K562 (cell line): Measurements from ENCODE around the gene ZER1. TPM values are rescaled to one million over a fixed set of nuclear protein-coding genes. Genes with fewer than 3 reads are reported as not detected.

Experiments
- BACH1 ChIP-seq: fragments of 200-800 bp; sonication (Bioruptor generic); IDR thresholded peaks from 2 replicates; pipeline ENCODE4 v1.6.1; 2016; ENCODE audit warnings: missing genetic modification characterization, missing compliant biosample characterization
- BMI1 ChIP-seq: fragments of 150-350 bp; IDR thresholded peaks from 2 replicates; pipeline ENCODE4 v1.6.1; 2014; ENCODE audit warnings: low read length
- CSDE1 ChIP-seq, 2 experiments: fragments of 450-650 bp; IDR thresholded peaks; 2 replicates each; pipeline ENCODE4 v1.6.1; 2016; ENCODE audit warnings: mild to moderate bottlenecking in 1 of 2
- EHMT2 ChIP-seq: fragments of 450-650 bp; IDR thresholded peaks from 2 replicates; pipeline ENCODE4 v1.6.1; 2018; ENCODE audit warnings: antibody characterized with exemption
- ETV1 ChIP-seq: fragments of 450-650 bp; conservative IDR thresholded peaks from 2 replicates; pipeline ENCODE4 v1.6.1; 2016; ENCODE audit warnings: missing genetic modification characterization, control low read depth, low read depth, missing compliant biosample characterization
- GABPB1 ChIP-seq: sonication (generic); formaldehyde crosslinking; IDR thresholded peaks from 2 replicates; pipeline ENCODE4 v1.8.0; 2022; ENCODE audit warnings: mild to moderate bottlenecking, missing genetic modification reagents
- GATA2 ChIP-seq: sonication (generic); formaldehyde crosslinking; IDR thresholded peaks from 2 replicates; pipeline ENCODE4 v1.4.0; 2020; ENCODE audit warnings: mild to moderate bottlenecking, missing genetic modification reagents
- MIER1 ChIP-seq: fragments of 450-650 bp; IDR thresholded peaks from 2 replicates; pipeline ENCODE4 v1.6.1; 2016; ENCODE audit warnings: antibody characterized with exemption, mild to moderate bottlenecking, low read depth
- NFE2 ChIP-seq: IDR thresholded peaks from 2 replicates; pipeline ENCODE4 v1.6.1; 2014; ENCODE audit warnings: antibody characterized with exemption, low read depth
- RB1 ChIP-seq: fragments of 450-650 bp; IDR thresholded peaks from 2 replicates; pipeline ENCODE4 v1.6.1; 2017; ENCODE audit warnings: low read depth, mild to moderate bottlenecking
- SIN3A ChIP-seq, 2 experiments: fragments of 150-350 bp in 1 of 2; IDR thresholded peaks; 2 replicates each; pipeline ENCODE4 v1.6.1; 2011 to 2016; ENCODE audit warnings: borderline replicate concordance in 2 of 2, low read depth in 2 of 2, low read length in 2 of 2, mild to moderate bottlenecking in 2 of 2, moderate library complexity in 2 of 2; ENCODE audit not compliant: control insufficient read depth in 1 of 2
- TAL1 ChIP-seq: fragments of 450-650 bp; IDR thresholded peaks from 2 replicates; pipeline ENCODE4 v1.6.1; 2016; ENCODE audit warnings: mild to moderate bottlenecking
- ZNF24 ChIP-seq: fragments of 450-650 bp; IDR thresholded peaks from 2 replicates; pipeline ENCODE4 v1.6.1; 2016
- ZNF311 ChIP-seq: fragments of 250-450 bp; sonication (Bioruptor Pico); IDR thresholded peaks from 2 replicates; pipeline ENCODE4 v1.4.0; 2020; ENCODE audit warnings: mild to moderate bottlenecking, moderate library complexity
- ZNF57 ChIP-seq: fragments of 450-650 bp; formaldehyde crosslinking; IDR thresholded peaks from 2 replicates; pipeline ENCODE4 v1.4.0; 2020; ENCODE audit warnings: mild to moderate bottlenecking, moderate library complexity
- ZNF707 ChIP-seq: fragments of 250-450 bp; sonication (Bioruptor Pico); conservative IDR thresholded peaks from 2 replicates; pipeline ENCODE4 v1.8.0; 2022; ENCODE audit warnings: inconsistent platforms, mild to moderate bottlenecking, moderate library complexity
- polyA plus RNA-seq, 8 experiments: library from polyadenylated mRNA; depleted of rRNA in 4 of 8; stranded (reverse) in 5 of 8; unstranded in 3 of 8; fragments of >200 nt; fragmentation: Nextera tagmentation in 2 of 8; fragmentation: Illumina TruSeq in 1 of 8; extraction: Ambion mirVana in 2 of 8; extraction: Trizol in 1 of 8; gene quantifications; 2 replicates each; pipeline versions ENCODE4 v1.2.1 to v1.2.3, GENCODE V29; 2011 to 2014; ENCODE audit warnings: inconsistent platforms in 1 of 8, missing spikeins in 1 of 8
- total RNA-seq, 7 experiments: library from RNA; depleted of rRNA in 6 of 7; stranded (reverse); fragments of >200 nt in 6 of 7; fragmentation: Illumina TruSeq in 2 of 7; extraction: Trizol in 2 of 7; gene quantifications; 2 replicates each; pipeline versions ENCODE4 v1.2.1 to v1.2.3, GENCODE V29; 2011 to 2021; ENCODE audit warnings: low replicate concordance in 1 of 7
- TF ChIP-seq, protein P1 (sequence below): sonication (generic); formaldehyde crosslinking; IDR thresholded peaks from 2 replicates; pipeline ENCODE4 v1.8.0; 2022; ENCODE audit warnings: mild to moderate bottlenecking, missing genetic modification reagents
- TF ChIP-seq, protein P2 (sequence below): sonication (generic); formaldehyde crosslinking; IDR thresholded peaks from 2 replicates; pipeline ENCODE4 v1.8.0; 2022; ENCODE audit warnings: missing genetic modification reagents, mild to moderate bottlenecking, borderline replicate concordance
- TF ChIP-seq, protein P3 (sequence below), 2 experiments: fragments of 450-650 bp in 1 of 2; IDR thresholded peaks; 2 replicates each; pipeline ENCODE4 v1.6.1; 2011 to 2017; ENCODE audit warnings: low read depth in 2 of 2, antibody characterized with exemption in 1 of 2, borderline replicate concordance in 1 of 2, low read length in 1 of 2, mild to moderate bottlenecking in 1 of 2, mixed read lengths in 1 of 2; ENCODE audit not compliant: control insufficient read depth in 1 of 2
- TF ChIP-seq, protein P4 (sequence below): fragments of 250-450 bp; sonication (Bioruptor Pico); IDR thresholded peaks from 2 replicates; pipeline ENCODE4 v1.8.0; 2021; ENCODE audit warnings: borderline replicate concordance, mild to moderate bottlenecking, moderate library complexity; ENCODE audit not compliant: poor library complexity, severe bottlenecking

The ZER1 gene
- total and polyA plus RNA-seq, 9 of the 15 experiments (the other 6 are each of a cell fraction or from before 2014, with no cell fraction given), result 0.07 to 10.7 (median 6.2) TPM

DNA sequence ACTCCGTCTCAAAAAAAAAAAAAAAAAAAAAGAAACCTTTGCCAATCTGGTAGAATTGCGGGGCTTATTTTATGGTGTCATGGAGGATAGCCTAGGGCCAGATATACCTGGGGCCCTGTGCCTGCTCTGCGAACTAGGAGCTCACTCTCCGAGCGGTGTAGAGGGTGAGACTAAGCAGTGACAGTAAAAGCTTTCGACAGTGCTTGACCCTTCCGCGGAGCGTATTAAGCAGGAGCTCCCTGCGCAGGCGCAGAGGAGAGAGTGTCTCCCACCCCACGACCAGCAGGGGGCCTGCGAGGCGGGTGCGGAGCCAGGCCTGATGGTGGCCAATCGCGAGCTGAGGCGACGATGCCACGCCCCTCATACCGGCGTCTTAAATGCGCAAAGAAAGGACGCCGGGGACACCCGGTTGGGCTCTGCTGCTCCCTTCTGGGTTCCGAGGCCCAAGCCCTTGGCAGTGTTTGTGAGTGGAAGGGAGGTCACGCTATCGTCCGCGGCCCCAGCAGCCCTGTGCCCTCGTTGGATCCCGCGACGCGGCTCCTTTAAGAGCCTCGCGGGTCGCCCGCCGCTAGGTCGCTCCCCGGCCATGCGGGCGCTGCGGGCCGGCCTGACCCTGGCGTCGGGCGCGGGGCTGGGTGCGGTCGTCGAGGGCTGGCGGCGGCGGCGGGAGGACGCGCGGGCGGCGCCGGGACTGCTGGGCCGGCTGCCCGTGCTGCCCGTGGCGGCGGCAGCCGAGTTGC, 46.5 kb upstream of the ZER1 start, which contains the start of gene ENDOG (continued):
- TF ChIP-seq GABPB1 (CRISPR knock-in tag) (no peak; the same call in 1 of the 2 replicates), ZNF24 (no peak), EHMT2 (no peak), NFE2 (no peak), ZNF311 (CRISPR knock-in tag) (no peak), ZNF57 (no peak), GATA2 (CRISPR knock-in tag) (no peak), ZNF707 (CRISPR knock-in tag) (no peak), MIER1 (no peak), ETV1 (tag) (no peak), BMI1 (no peak), BACH1 (no peak), RB1 (peak; percentile 47), TAL1 (no peak), CSDE1 (IDR thresholded peaks at IDR 0.05) (no peak), SIN3A (IDR thresholded peaks at IDR 0.05; ENCODE audit: borderline replicate concordance in 2 of 2, control insufficient read depth in 1 of 2, low read depth in 2 of 2, low read length in 2 of 2) (peak; percentile 61 to 84; a peak in 1 of 4 replicates)
- TF ChIP-seq, protein P1, sequence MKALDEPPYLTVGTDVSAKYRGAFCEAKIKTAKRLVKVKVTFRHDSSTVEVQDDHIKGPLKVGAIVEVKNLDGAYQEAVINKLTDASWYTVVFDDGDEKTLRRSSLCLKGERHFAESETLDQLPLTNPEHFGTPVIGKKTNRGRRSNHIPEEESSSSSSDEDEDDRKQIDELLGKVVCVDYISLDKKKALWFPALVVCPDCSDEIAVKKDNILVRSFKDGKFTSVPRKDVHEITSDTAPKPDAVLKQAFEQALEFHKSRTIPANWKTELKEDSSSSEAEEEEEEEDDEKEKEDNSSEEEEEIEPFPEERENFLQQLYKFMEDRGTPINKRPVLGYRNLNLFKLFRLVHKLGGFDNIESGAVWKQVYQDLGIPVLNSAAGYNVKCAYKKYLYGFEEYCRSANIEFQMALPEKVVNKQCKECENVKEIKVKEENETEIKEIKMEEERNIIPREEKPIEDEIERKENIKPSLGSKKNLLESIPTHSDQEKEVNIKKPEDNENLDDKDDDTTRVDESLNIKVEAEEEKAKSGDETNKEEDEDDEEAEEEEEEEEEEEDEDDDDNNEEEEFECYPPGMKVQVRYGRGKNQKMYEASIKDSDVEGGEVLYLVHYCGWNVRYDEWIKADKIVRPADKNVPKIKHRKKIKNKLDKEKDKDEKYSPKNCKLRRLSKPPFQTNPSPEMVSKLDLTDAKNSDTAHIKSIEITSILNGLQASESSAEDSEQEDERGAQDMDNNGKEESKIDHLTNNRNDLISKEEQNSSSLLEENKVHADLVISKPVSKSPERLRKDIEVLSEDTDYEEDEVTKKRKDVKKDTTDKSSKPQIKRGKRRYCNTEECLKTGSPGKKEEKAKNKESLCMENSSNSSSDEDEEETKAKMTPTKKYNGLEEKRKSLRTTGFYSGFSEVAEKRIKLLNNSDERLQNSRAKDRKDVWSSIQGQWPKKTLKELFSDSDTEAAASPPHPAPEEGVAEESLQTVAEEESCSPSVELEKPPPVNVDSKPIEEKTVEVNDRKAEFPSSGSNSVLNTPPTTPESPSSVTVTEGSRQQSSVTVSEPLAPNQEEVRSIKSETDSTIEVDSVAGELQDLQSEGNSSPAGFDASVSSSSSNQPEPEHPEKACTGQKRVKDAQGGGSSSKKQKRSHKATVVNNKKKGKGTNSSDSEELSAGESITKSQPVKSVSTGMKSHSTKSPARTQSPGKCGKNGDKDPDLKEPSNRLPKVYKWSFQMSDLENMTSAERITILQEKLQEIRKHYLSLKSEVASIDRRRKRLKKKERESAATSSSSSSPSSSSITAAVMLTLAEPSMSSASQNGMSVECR (CRISPR knock-in tag), result 0 out of 2 replicates have a peak, but pooled peaks have one; percentile 24
- TF ChIP-seq, protein P2, sequence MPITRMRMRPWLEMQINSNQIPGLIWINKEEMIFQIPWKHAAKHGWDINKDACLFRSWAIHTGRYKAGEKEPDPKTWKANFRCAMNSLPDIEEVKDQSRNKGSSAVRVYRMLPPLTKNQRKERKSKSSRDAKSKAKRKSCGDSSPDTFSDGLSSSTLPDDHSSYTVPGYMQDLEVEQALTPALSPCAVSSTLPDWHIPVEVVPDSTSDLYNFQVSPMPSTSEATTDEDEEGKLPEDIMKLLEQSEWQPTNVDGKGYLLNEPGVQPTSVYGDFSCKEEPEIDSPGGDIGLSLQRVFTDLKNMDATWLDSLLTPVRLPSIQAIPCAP (CRISPR knock-in tag), result no peak
- TF ChIP-seq, protein P3, sequence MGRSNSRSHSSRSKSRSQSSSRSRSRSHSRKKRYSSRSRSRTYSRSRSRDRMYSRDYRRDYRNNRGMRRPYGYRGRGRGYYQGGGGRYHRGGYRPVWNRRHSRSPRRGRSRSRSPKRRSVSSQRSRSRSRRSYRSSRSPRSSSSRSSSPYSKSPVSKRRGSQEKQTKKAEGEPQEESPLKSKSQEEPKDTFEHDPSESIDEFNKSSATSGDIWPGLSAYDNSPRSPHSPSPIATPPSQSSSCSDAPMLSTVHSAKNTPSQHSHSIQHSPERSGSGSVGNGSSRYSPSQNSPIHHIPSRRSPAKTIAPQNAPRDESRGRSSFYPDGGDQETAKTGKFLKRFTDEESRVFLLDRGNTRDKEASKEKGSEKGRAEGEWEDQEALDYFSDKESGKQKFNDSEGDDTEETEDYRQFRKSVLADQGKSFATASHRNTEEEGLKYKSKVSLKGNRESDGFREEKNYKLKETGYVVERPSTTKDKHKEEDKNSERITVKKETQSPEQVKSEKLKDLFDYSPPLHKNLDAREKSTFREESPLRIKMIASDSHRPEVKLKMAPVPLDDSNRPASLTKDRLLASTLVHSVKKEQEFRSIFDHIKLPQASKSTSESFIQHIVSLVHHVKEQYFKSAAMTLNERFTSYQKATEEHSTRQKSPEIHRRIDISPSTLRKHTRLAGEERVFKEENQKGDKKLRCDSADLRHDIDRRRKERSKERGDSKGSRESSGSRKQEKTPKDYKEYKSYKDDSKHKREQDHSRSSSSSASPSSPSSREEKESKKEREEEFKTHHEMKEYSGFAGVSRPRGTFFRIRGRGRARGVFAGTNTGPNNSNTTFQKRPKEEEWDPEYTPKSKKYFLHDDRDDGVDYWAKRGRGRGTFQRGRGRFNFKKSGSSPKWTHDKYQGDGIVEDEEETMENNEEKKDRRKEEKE (IDR thresholded peaks at IDR 0.05; ENCODE audit: borderline replicate concordance in 1 of 2, control insufficient read depth in 1 of 2, low read depth in 2 of 2, low read length in 1 of 2), result no peak
- TF ChIP-seq, protein P4, sequence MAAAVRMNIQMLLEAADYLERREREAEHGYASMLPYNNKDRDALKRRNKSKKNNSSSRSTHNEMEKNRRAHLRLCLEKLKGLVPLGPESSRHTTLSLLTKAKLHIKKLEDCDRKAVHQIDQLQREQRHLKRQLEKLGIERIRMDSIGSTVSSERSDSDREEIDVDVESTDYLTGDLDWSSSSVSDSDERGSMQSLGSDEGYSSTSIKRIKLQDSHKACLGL (CRISPR knock-in tag), result no peak
